Loucy (cell line): Measurements from ENCODE around the gene HSD17B12.

Experiments
- EZH2phosphoT487 ChIP-seq: fragments of 200-600 bp; IDR thresholded peaks from 2 replicates; pipeline ENCODE4 v1.6.1; 2018; ENCODE audit warnings: antibody characterized with exemption, mild to moderate bottlenecking, moderate library complexity, borderline replicate concordance
- TF ChIP-seq, protein P1 (sequence below): fragments of 200-600 bp; sonication (generic); conservative IDR thresholded peaks from 2 replicates; pipeline ENCODE4 v1.5.1; 2014; ENCODE audit warnings: mild to moderate bottlenecking, antibody characterized with exemption, low read length

DNA sequence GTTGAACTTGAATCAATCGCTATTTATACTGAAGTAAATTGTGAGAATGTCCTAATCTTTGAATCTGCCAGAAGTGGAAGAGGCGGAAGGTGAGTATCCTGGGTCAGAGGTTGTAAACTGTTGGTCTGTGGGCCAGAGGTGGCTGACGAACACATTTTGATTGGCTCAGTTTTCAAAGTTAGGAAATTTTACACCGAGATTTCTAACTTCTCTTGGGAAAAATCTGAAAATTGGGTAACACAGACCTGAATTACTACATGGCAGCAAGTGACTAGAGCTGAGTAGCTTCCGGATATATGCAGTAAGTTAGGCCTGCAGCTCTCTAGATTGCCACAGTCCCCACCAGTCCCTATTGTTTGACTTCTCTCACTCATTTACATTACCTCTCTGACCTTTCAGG lies 143.3 kb downstream of the HSD17B12 start:
- no peak for TF ChIP-seq EZH2phosphoT487
- TF ChIP-seq, protein P1, sequence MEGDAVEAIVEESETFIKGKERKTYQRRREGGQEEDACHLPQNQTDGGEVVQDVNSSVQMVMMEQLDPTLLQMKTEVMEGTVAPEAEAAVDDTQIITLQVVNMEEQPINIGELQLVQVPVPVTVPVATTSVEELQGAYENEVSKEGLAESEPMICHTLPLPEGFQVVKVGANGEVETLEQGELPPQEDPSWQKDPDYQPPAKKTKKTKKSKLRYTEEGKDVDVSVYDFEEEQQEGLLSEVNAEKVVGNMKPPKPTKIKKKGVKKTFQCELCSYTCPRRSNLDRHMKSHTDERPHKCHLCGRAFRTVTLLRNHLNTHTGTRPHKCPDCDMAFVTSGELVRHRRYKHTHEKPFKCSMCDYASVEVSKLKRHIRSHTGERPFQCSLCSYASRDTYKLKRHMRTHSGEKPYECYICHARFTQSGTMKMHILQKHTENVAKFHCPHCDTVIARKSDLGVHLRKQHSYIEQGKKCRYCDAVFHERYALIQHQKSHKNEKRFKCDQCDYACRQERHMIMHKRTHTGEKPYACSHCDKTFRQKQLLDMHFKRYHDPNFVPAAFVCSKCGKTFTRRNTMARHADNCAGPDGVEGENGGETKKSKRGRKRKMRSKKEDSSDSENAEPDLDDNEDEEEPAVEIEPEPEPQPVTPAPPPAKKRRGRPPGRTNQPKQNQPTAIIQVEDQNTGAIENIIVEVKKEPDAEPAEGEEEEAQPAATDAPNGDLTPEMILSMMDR = no peak
